ENCODE measurements around the gene KRTAP5-5. TPM values are rescaled to one million over a fixed set of nuclear protein-coding genes. Genes with fewer than 3 reads are reported as not detected.
A peak's percentile ranks its signal among the peaks of the same experiment; 100 is the strongest.
"Not testable (repeated sequence)": the region's sequence is repeated elsewhere in the genome, so short reads cannot be mapped to it uniquely, and the experiment has no call there.

Gene KRTAP5-5
- total RNA-seq, 1 donor from 2014 or later: not detected

DNA sequence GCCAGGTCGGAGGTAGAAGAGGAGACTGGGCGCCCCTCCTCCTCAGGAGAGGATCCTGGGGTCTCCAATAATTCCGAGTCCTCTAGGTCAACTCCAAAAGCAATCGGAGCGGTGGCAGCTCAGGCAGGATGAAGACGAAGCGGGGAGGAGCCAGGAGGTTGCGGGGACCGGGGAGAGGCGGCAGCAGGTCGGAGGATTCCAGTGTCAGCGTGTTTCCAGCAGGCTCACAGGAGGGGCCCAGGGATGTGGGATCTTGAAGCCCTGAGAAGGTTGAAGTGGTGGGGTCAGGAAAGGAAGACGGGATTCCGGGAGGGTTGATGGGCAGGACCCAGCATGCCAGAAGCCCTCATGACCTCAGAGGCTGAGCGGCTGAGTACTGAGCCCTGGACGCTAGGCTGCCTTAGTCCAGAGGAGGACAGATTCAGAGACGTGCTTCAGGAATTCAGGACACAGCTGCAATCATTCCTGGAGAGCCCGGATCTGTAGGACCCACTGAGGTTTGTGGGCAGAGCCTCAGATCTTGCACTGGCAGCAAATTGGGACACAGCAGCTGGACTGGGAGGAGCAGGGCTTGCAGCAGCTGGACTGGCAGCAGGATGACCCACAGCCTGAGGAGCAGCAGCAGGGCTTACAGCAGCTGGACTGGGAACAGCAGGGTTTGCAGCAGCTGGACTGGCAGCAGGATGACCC is 22.3 kb upstream of the KRTAP5-5 start:
- DNase-seq (ENCODE audit: low read depth in 2 of 2): not testable (repeated sequence)

GRCh38 chr11:1607901-1608300 is 21.7 kb upstream of the KRTAP5-5 start:
- DNase-seq (ENCODE audit: low read depth in 2 of 2): not testable (repeated sequence)

- DNase-seq (ENCODE audit: low read depth in 2 of 2): no peak
Observed at GRCh38 chr11:1608363-1608762, 21.2 kb upstream of the KRTAP5-5 start, which contains the start of gene KRTAP5-3. Gene KRTAP5-3 (minus strand): TSS chr11:1608463. CDS start chr11:1608385, 78 bp downstream.

DNA sequence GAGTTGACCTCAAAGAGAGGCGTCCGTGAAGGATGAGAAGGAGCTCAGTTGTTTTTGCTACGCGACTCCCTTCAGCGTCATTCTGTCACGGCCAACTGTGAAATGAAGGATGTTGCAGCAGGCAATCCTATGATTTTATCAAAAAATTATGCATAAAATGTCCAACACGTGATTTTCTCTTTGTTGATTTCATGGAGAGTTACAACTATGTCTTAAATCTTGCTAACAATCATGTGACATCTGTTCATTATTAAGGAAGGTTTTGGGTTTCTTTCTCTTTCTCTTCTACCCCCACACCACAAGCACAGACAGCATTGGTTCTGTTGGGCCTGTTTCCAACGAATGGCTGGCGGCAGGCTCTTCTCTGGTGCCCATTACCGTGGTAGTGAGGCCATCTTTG is 11.3 kb upstream of the KRTAP5-5 start:
- no peak for DNase-seq (ENCODE audit: low read depth in 2 of 2)

DNA sequence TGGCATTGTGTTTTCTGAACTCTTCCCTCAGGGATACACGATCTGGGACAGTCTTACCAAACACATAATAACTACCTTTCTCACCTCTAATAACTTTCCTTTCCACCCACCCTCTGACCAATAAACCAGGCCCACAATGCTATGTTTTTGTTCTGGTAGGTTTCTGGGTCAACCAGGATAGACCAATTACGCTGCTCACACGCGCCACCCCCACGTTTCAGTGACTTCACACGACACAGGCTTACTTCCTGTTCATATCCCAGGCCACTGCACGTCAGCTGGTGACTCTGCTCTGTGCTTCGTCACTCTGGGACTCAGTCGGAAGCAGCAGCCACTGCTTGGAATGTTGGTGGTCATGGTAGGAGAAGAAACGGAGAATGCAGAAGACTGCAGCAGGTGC is 10.1 kb upstream of the KRTAP5-5 start:
- DNase-seq (ENCODE audit: low read depth in 2 of 2): no peak

GRCh38 chr11:1622086-1622485 is 7.5 kb upstream of the KRTAP5-5 start, which contains the start of gene KRTAP5-4:
Gene KRTAP5-4 (minus strand): TSS chr11:1622138. CDS start chr11:1622093, 45 bp downstream.
- DNase-seq (ENCODE audit: low read depth in 2 of 2): no peak

DNA sequence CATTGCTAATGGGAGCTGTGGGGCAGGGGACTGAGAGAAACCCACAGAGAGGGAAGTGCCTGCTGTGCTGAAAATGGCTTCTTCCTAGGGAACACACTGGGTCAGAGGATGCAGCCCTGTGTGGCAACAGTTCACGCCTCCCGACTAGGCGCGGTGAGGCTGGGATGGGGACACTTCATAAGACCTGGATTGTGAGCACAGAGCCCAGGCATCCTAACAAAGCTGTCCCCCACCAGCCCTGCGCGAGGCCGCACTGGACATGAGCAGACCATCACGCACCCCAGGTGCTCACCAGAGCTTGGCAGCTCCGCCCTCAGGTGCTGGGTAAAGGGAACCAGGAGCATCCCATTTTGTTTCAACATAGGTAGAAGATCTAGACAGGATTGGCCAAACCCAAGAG is 5.9 kb upstream of the KRTAP5-5 start:
- DNase-seq (ENCODE audit: low read depth in 2 of 2): no peak

GRCh38 chr11:1624621-1625020 is 5.0 kb upstream of the KRTAP5-5 start:
- DNase-seq (ENCODE audit: low read depth in 2 of 2): no peak

- DNase-seq (ENCODE audit: low read depth in 2 of 2): no peak
Observed at GRCh38 chr11:1625541-1625940, 4.0 kb upstream of the KRTAP5-5 start.

DNA sequence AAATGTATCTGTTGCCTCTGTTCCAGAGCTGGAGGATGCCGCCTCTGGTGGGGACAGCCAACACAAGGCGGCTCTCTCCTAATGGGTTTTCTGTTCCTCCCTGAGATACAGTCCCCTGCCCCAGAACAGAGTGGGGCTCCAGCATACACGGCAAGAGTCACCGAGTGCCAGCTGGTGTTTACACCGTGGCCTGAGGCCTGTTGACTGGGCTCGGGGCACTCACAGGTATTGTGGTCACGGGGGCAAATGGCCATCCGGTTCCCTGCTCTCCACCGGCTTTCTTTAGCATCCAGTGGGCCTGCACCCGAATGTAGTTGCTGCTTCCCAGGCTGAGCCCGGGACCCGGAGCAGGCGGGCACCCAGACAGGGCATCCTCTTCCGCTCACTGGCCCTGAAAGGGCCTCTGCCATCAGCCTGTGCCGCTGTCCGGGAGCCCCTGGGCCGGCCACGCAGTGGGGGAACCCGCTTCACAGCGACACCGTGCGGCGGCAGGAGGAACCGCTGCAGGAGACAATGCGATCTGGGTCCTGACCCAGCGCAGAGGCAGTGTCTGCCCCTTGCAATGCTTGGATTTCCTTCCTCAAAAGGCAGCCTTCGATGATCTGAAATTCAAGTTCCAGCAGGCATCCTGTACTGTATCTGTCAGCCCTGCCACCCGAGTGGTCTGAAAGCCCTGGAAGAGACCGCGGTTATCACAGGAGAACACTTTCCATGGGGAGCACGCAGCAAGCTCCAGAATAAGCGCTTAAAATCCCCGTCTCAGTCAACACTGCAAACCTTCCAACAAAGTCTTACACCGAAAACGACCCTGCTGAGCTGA is 859 bp upstream of the KRTAP5-5 start:
- DNase-seq (ENCODE audit: low read depth in 2 of 2): peak in 1 of 2 donors; percentile 33

GRCh38 chr11:1630271-1630670 is 696 bp downstream of the KRTAP5-5 start:
- no peak for DNase-seq (ENCODE audit: low read depth in 2 of 2)

DNA sequence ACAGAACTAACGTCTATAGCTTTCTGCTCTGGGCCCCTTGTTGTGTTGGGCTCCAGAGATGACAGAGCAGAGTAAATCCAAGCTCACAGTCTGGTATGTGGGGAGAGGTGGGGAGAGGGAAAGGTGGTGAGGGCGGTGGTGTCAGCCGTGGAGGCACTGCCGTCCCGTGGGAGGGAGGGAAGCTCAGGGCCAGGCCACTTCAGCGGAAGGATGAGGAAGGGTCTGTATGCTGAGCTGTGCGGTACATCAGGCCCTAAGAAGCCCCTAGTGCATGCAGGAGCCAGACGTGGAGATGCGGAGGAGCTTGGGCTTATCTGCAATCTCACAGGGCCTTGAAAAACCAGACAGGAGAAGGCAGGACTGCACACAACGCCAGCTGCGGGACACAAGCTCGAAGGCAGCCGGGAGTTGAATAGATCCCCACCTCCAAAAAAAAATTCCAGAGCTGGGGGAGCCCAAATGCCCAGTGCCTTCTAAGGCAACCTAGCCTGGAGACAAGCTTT is 1.5 kb downstream of the KRTAP5-5 start:
- no peak for DNase-seq (ENCODE audit: low read depth in 2 of 2)

GRCh38 chr11:1632053-1632714 is 2.6 kb downstream of the KRTAP5-5 start:
- DNase-seq (ENCODE audit: low read depth in 2 of 2): no peak

DNA sequence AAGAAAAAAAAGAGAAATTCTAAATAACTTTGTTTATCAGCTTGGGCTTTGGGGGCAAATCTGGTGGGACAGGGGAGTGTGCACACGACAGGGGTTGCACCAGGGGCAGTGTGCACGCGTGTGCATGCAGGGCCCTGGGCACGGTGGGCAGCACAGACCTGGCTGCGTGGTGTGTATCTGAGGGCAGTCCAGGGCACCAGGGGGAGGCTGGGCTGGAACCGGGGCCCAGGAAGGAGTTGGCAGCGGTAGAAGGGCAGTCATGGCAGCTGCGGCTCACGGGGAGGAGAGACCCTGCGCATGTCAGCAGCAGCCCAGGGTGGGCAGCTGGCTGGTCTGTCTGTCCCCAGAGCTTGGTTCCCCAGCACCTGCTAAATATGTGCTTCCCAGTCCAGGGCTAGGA is 4.3 kb downstream of the KRTAP5-5 start:
- no peak for DNase-seq (ENCODE audit: low read depth in 2 of 2)

GRCh38 chr11:1636291-1636950 is 6.8 kb downstream of the KRTAP5-5 start:
- DNase-seq (ENCODE audit: low read depth in 2 of 2): no peak

- DNase-seq (ENCODE audit: low read depth in 2 of 2): no peak
Observed at GRCh38 chr11:1637628-1638027, 8.1 kb downstream of the KRTAP5-5 start.

- no peak for DNase-seq (ENCODE audit: low read depth in 2 of 2)
Observed at GRCh38 chr11:1638344-1638743, 8.8 kb downstream of the KRTAP5-5 start.

GRCh38 chr11:1639102-1639620 is 9.6 kb downstream of the KRTAP5-5 start:
- DNase-seq (ENCODE audit: low read depth in 2 of 2): peak in 1 of 2 donors; percentile 79

GRCh38 chr11:1639666-1640065 is 10.1 kb downstream of the KRTAP5-5 start:
- DNase-seq (ENCODE audit: low read depth in 2 of 2): no peak

DNA sequence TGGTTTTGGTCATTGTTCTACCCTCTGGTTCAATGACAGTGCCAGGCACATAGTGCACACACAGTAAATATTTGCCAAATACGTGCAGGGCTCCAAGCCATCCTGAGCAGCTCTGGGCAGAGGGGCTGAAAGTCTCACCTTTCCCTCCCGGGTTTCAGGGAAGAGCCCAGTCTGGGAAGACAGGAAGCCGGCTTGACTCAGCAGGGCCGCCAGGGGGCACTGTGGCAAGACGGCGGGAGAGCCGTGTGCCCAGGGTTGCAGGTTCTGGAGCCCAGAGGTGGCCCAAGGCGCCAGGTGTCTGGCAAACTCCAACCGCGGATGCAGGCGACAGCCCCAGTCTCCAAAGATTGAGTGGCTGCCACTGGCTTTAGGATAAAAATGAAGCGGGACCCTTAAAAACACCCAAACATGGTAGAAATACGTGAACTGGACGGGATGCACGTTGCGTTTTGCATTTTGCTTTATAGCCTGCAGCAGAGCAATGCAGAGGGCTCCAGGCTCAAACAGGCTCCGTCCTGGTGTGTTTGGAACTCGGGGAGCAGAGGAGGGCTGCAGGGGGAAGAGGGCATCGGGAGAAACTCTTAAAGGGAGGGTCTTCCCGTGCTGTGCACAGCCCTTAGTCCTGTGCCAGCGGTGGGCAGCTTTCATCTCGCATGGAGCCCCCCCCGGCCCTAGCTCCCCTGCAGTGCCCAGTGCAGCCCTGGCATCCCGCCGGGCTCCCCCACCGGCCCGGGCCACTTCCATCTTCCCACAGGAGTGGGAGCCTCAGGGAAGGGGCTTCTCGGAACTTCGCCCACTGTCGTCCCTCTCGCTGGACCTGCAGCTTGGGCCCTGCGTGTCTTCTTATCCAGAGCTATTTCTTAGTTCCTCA is 10.7 kb downstream of the KRTAP5-5 start:
- peak in 1 of 2 donors; percentile 24 for DNase-seq (ENCODE audit: low read depth in 2 of 2)
